ENCODE data around the gene C1orf50.
A peak's percentile ranks its signal among the peaks of the same experiment; 100 is the strongest.

C1orf50 gene

DNA sequence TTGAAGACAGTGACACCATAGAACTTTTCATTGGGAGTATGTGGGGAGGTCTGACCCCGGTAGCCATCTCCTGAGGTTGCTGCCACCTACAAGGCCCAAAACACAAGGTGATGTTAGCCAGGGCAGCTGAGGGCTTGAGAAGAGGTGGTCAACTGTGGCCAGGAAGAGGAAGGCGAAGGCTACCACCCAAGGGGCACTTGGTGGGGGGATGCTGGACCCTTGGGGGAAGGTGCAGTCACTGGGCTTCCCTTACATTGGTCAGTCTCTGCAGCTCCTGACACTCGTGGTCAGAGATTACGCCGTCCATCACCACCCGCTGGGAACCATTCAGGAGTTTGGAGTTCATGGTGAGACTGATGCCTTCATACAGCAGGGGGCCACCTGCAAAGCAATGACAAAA lies 14.8 kb upstream of the C1orf50 start:
- no peaks in the 10 kb centered on the region for H3K4me1 ChIP-seq (ENCODE audit: low read length)
- H3K4me3 ChIP-seq (ENCODE audit: low read length) = no peak overlapping the region
- H3K27ac ChIP-seq (ENCODE audit: low read length) = no peak overlapping the region
- no peaks in the 10 kb centered on the region for H4K20me1 ChIP-seq (ENCODE audit: insufficient read depth, low read length)
- no peaks in the 10 kb centered on the region for H3K79me2 ChIP-seq (ENCODE audit: low read length)
- TF ChIP-seq, protein P1, sequence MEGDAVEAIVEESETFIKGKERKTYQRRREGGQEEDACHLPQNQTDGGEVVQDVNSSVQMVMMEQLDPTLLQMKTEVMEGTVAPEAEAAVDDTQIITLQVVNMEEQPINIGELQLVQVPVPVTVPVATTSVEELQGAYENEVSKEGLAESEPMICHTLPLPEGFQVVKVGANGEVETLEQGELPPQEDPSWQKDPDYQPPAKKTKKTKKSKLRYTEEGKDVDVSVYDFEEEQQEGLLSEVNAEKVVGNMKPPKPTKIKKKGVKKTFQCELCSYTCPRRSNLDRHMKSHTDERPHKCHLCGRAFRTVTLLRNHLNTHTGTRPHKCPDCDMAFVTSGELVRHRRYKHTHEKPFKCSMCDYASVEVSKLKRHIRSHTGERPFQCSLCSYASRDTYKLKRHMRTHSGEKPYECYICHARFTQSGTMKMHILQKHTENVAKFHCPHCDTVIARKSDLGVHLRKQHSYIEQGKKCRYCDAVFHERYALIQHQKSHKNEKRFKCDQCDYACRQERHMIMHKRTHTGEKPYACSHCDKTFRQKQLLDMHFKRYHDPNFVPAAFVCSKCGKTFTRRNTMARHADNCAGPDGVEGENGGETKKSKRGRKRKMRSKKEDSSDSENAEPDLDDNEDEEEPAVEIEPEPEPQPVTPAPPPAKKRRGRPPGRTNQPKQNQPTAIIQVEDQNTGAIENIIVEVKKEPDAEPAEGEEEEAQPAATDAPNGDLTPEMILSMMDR (IDR thresholded peaks at IDR 0.05; ENCODE audit: low read depth, low read length) = no peak
- no peak for TF ChIP-seq EZH2phosphoT487 (IDR thresholded peaks at IDR 0.05; ENCODE audit: low read depth)
- H3K36me3 ChIP-seq (replicated peaks; ENCODE audit: low read depth, low read length) = peaks cover 20% of the 10 kb centered on the region
- no peak overlapping the region for H3K4me2 ChIP-seq (ENCODE audit: low read length)
- H3K9me3 ChIP-seq (ENCODE audit: insufficient read depth, low read length) = no peaks in the 10 kb centered on the region
- H2AFZ ChIP-seq (ENCODE audit: low read depth, low read length) = no peak overlapping the region
- no peaks in the 10 kb centered on the region for H3K27me3 ChIP-seq (ENCODE audit: low read depth, low read length)
- H3K9ac ChIP-seq (ENCODE audit: low read length) = no peak overlapping the region

DNA sequence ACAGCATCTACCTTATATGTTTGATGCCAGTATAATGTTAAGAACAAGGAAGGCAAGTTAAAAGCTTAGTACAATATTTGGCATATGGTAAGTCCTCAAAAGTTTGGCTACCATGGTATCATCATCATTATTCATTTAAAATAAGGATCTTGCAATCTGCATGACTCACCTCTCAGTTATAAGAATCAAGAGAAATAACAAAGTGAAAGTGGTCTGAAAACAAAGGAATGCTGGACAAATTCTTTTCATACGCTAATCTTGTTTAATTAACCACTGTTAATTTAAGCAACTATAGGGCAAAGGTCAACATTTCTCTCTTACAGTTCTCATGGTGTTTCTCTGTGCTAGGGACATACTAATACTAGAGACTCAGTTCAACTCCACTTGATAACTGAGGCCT lies 14.0 kb upstream of the C1orf50 start:
- TF ChIP-seq, protein P1 (IDR thresholded peaks at IDR 0.05; ENCODE audit: low read depth, low read length) = no peak
- TF ChIP-seq EZH2phosphoT487 (IDR thresholded peaks at IDR 0.05; ENCODE audit: low read depth) = no peak
- Histone ChIP-seq H3K4me1 (ENCODE audit: low read length) (no peaks in the 10 kb centered on the region), H3K27me3 (ENCODE audit: low read depth, low read length) (no peaks in the 10 kb centered on the region), H4K20me1 (ENCODE audit: insufficient read depth, low read length) (no peaks in the 10 kb centered on the region), H3K4me3 (ENCODE audit: low read length) (no peak overlapping the region), H3K79me2 (ENCODE audit: low read length) (no peaks in the 10 kb centered on the region), H3K36me3 (replicated peaks; ENCODE audit: low read depth, low read length) (peaks cover 20% of the 10 kb centered on the region), H2AFZ (ENCODE audit: low read depth, low read length) (no peak overlapping the region), H3K27ac (ENCODE audit: low read length) (no peak overlapping the region), H3K9ac (ENCODE audit: low read length) (no peak overlapping the region), H3K4me2 (ENCODE audit: low read length) (no peak overlapping the region), H3K9me3 (ENCODE audit: insufficient read depth, low read length) (no peaks in the 10 kb centered on the region)

DNA sequence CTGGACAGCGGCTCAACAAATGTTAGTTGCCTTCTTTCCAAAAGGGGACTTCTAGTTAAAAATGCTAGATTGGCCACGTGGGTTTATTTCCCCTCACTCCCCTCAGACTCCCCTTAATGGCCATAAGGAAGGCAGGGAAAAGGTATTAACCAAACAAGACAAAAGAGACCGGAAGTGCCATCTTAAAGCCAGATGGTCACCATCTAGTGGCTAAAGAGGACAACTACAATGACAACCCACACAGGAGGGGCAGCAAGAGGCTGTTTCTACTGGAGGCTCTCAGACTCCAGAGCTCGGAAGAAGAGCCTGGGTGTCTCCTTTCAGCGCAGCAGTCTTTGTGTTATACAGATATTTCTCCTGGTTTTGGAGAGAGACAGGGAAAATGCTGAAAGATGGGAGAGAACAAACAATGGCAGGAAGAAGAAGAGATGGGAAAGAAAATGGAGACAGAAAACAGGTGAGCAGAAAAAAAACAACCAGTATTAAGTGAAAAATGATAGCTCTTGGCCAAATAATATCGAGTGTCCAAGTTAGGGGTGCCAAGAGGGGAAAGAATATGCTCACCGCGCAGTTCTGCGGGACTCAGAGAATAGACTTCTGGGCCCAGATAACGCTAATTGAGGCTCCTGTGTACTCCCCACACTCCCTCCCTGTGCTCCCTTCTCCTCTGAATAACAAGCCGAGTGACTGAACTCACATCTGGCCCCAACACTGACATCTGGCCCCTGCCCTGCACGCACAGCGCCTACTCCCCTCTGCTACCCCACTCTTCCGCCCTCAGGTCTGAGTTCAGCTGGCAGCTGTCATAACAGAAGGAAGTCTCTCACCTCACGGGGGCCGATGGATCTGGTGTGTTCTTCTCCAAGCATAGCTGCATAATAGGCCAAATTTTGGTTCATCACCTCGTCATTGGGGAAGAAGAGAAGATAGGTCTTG lies 9.8 kb upstream of the C1orf50 start:
- peaks cover 9% of the 10 kb centered on the region for H3K36me3 ChIP-seq (replicated peaks; ENCODE audit: low read depth, low read length)
- no peak overlapping the region for H3K27ac ChIP-seq (ENCODE audit: low read length)
- no peak overlapping the region for H3K9ac ChIP-seq (ENCODE audit: low read length)
- TF ChIP-seq EZH2phosphoT487 (IDR thresholded peaks at IDR 0.05; ENCODE audit: low read depth) = no peak
- TF ChIP-seq, protein P1 (IDR thresholded peaks at IDR 0.05; ENCODE audit: low read depth, low read length) = peak; percentile 52
- no peaks in the 10 kb centered on the region for H3K9me3 ChIP-seq (ENCODE audit: insufficient read depth, low read length)
- no peak overlapping the region for H3K4me2 ChIP-seq (ENCODE audit: low read length)
- H2AFZ ChIP-seq (ENCODE audit: low read depth, low read length) = no peak overlapping the region
- no peaks in the 10 kb centered on the region for H3K27me3 ChIP-seq (ENCODE audit: low read depth, low read length)
- H3K79me2 ChIP-seq (ENCODE audit: low read length) = no peaks in the 10 kb centered on the region
- no peaks in the 10 kb centered on the region for H3K4me1 ChIP-seq (ENCODE audit: low read length)
- no peaks in the 10 kb centered on the region for H4K20me1 ChIP-seq (ENCODE audit: insufficient read depth, low read length)
- H3K4me3 ChIP-seq (ENCODE audit: low read length) = no peak overlapping the region

DNA sequence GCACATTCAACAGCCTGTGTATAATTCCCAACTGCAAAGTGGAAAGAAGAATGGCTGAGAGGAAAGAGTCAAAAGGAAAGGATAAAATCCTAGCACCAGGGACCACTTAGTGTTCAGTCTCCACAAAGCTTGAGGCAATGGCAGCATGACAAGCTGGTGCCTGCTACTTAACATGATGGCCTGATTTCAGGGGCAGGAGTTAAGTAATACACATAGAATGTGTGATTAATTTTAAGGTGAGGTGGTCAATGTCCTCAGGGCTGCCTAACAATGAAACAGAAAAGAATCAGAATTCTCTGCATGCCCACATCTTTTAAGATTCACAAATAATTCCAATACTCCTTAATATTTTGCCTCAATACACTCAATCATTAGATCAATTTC lies 9.2 kb upstream of the C1orf50 start:
- no peaks in the 10 kb centered on the region for H3K4me1 ChIP-seq (ENCODE audit: low read length)
- peaks cover 2% of the 10 kb centered on the region for H3K36me3 ChIP-seq (replicated peaks; ENCODE audit: low read depth, low read length)
- H3K4me2 ChIP-seq (ENCODE audit: low read length) = no peak overlapping the region
- H3K4me3 ChIP-seq (ENCODE audit: low read length) = no peak overlapping the region
- TF ChIP-seq, protein P1 (IDR thresholded peaks at IDR 0.05; ENCODE audit: low read depth, low read length) = no peak
- TF ChIP-seq EZH2phosphoT487 (IDR thresholded peaks at IDR 0.05; ENCODE audit: low read depth) = no peak
- H3K9me3 ChIP-seq (ENCODE audit: insufficient read depth, low read length) = no peaks in the 10 kb centered on the region
- H2AFZ ChIP-seq (ENCODE audit: low read depth, low read length) = no peak overlapping the region
- no peaks in the 10 kb centered on the region for H3K79me2 ChIP-seq (ENCODE audit: low read length)
- no peaks in the 10 kb centered on the region for H4K20me1 ChIP-seq (ENCODE audit: insufficient read depth, low read length)
- H3K9ac ChIP-seq (ENCODE audit: low read length) = no peak overlapping the region
- H3K27ac ChIP-seq (ENCODE audit: low read length) = no peak overlapping the region
- no peaks in the 10 kb centered on the region for H3K27me3 ChIP-seq (ENCODE audit: low read depth, low read length)

All from OCI-LY3 (cell line).